ENCODE data around the gene DUS1L.

- TF ChIP-seq POLR2A (IDR thresholded peaks at IDR 0.05; ENCODE audit: low read depth, low read length) (no peak), POLR2AphosphoS5 (IDR thresholded peaks at IDR 0.05; ENCODE audit: low read depth, low read length) (no peak), TAF1 (IDR thresholded peaks at IDR 0.05; ENCODE audit: low read depth, low read length) (no peak), PAX5 (IDR thresholded peaks at IDR 0.05; ENCODE audit: insufficient read depth, low read length, severe bottlenecking) (no peak), SPI1 (IDR thresholded peaks at IDR 0.05; ENCODE audit: low read depth, low read length) (no peak), POU2F2 (IDR thresholded peaks at IDR 0.05; ENCODE audit: low read depth, low read length) (no peak)
Measured at GRCh38 chr17:82024859-82025258, 40.7 kb downstream of the DUS1L start.

All from GM12891 (cell line).